WTC11 (cell line): ENCODE measurements around the gene CYP2F1. TPM values are rescaled to one million over a fixed set of nuclear protein-coding genes. Genes with fewer than 3 reads are reported as not detected.

Experiments
- ATAC-seq: fragments of 200-7000 bp; cut with Tn5 transposase; 2 replicates; pipeline ENCODE4 v1.10.0; 2021; ENCODE audit warnings: mild to moderate bottlenecking, moderate library complexity
- CTCF ChIA-PET: fragments of 300-600 bp; sonication (Branson Sonifier 250); formaldehyde crosslinking; loops from one replicate; lab custom pipeline; 2021; ENCODE audit warnings: antibody characterized with exemption; lab: Charles Lee
- POLR2A ChIA-PET: fragments of 350-600 bp; sonication (Branson Sonifier 250); formaldehyde crosslinking; loops from one replicate; lab custom pipeline; 2021; ENCODE audit warnings: antibody characterized with exemption; lab: Charles Lee
- DNase-seq: peaks from one replicate; pipeline ENCODE4 v3.0.0; 2021; ENCODE audit warnings: low spot score
- H3K27ac Mint-ChIP-seq: 2 replicates; pipeline ENCODE4 v1.8.0; 2021; ENCODE audit warnings: mixed read lengths
- H3K27me3 Mint-ChIP-seq: 2 replicates; pipeline ENCODE4 v1.8.0; 2021; ENCODE audit warnings: low read depth, mild to moderate bottlenecking, moderate library complexity, mixed read lengths
- H3K36me3 Mint-ChIP-seq: 2 replicates; pipeline ENCODE4 v1.8.0; 2021; ENCODE audit warnings: mixed read lengths
- H3K4me1 Mint-ChIP-seq: 2 replicates; pipeline ENCODE4 v1.8.0; 2022; ENCODE audit warnings: mixed read lengths
- H3K4me3 Mint-ChIP-seq: 2 replicates; pipeline ENCODE4 v1.8.0; 2021; ENCODE audit warnings: mild to moderate bottlenecking, moderate library complexity, mixed read lengths
- H3K9me3 Mint-ChIP-seq: 2 replicates; pipeline ENCODE4 v1.8.0; 2021; ENCODE audit warnings: mixed read lengths
- ATF1 ChIP-seq: sonication (generic); formaldehyde crosslinking; IDR thresholded peaks from 2 replicates; pipeline ENCODE4 v1.8.1; 2023; ENCODE audit warnings: mild to moderate bottlenecking, moderate library complexity, missing genetic modification reagents
- CREB1 ChIP-seq: sonication (generic); formaldehyde crosslinking; IDR thresholded peaks from 2 replicates; pipeline ENCODE4 v1.8.0; 2023; ENCODE audit warnings: mild to moderate bottlenecking, missing genetic modification reagents
- EMX1 ChIP-seq: fragments of 250-450 bp; sonication (Bioruptor Pico); IDR thresholded peaks from 2 replicates; pipeline ENCODE4 v1.8.0; 2021; ENCODE audit warnings: mild to moderate bottlenecking
- FOXJ3 ChIP-seq: sonication (generic); formaldehyde crosslinking; IDR thresholded peaks from 2 replicates; pipeline ENCODE4 v1.9.0; 2021; ENCODE audit warnings: missing genetic modification reagents, mild to moderate bottlenecking, borderline replicate concordance
- GRHL2 ChIP-seq: fragments of 250-450 bp; sonication (Bioruptor Pico); IDR thresholded peaks from 2 replicates; pipeline ENCODE4 v1.8.0; 2022; ENCODE audit warnings: mild to moderate bottlenecking, moderate library complexity; ENCODE audit not compliant: insufficient replicate concordance, severe bottlenecking
- MYBL2 ChIP-seq: sonication (generic); formaldehyde crosslinking; IDR thresholded peaks from 2 replicates; pipeline ENCODE4 v1.8.1; 2023; ENCODE audit warnings: mild to moderate bottlenecking, moderate library complexity, missing genetic modification reagents
- NFATC4 ChIP-seq: fragments of 250-450 bp; sonication (Bioruptor Pico); IDR thresholded peaks from 2 replicates; pipeline ENCODE4 v1.9.0; 2021; ENCODE audit warnings: mild to moderate bottlenecking
- NFE2L1 ChIP-seq: sonication (generic); formaldehyde crosslinking; IDR thresholded peaks from 2 replicates; pipeline ENCODE4 v1.8.1; 2023; ENCODE audit warnings: missing genetic modification reagents
- PRRX2 ChIP-seq: fragments of 250-450 bp; sonication (Bioruptor Pico); IDR thresholded peaks from 2 replicates; pipeline ENCODE4 v1.8.0; 2021; ENCODE audit warnings: mild to moderate bottlenecking
- SOX15 ChIP-seq: fragments of 250-450 bp; sonication (Bioruptor Pico); IDR thresholded peaks from 2 replicates; pipeline ENCODE4 v1.9.0; 2021; ENCODE audit warnings: mild to moderate bottlenecking
- TCF7 ChIP-seq: sonication (generic); formaldehyde crosslinking; IDR thresholded peaks from 2 replicates; pipeline ENCODE4 v1.8.0; 2022; ENCODE audit warnings: mild to moderate bottlenecking, low read depth, missing genetic modification reagents, moderate library complexity
- ZBTB21 ChIP-seq: sonication (generic); formaldehyde crosslinking; IDR thresholded peaks from 2 replicates; pipeline ENCODE4 v1.8.1; 2023; ENCODE audit warnings: mild to moderate bottlenecking, missing genetic modification reagents, borderline replicate concordance
- ZNF416 ChIP-seq: fragments of 250-450 bp; sonication (Bioruptor Pico); IDR thresholded peaks from 2 replicates; pipeline ENCODE4 v1.9.0; 2021; ENCODE audit warnings: mild to moderate bottlenecking, inconsistent platforms
- ZNF423 ChIP-seq: fragments of 250-450 bp; sonication (Bioruptor Pico); IDR thresholded peaks from 2 replicates; pipeline ENCODE4 v2.1.2; 2022; ENCODE audit warnings: mild to moderate bottlenecking, moderate library complexity
- total RNA-seq: library from RNA; stranded (reverse); gene quantifications from 3 replicates; pipeline ENCODE4 v1.2.3, GENCODE V29; 2021
- TF ChIP-seq, protein P1 (sequence below): sonication (generic); formaldehyde crosslinking; IDR thresholded peaks from 2 replicates; pipeline ENCODE4 v1.8.1; 2022; ENCODE audit warnings: mild to moderate bottlenecking, moderate library complexity, missing genetic modification reagents
- TF ChIP-seq, protein P2 (sequence below): sonication (generic); formaldehyde crosslinking; IDR thresholded peaks from 2 replicates; pipeline ENCODE4 v1.8.1; 2023; ENCODE audit warnings: mild to moderate bottlenecking, missing genetic modification reagents
- TF ChIP-seq, protein P3 (sequence below): sonication (generic); formaldehyde crosslinking; IDR thresholded peaks from 2 replicates; pipeline ENCODE4 v1.8.1; 2023; ENCODE audit warnings: mild to moderate bottlenecking, missing genetic modification reagents, borderline replicate concordance
- TF ChIP-seq, protein P4 (sequence below): sonication (generic); formaldehyde crosslinking; conservative IDR thresholded peaks from 2 replicates; pipeline ENCODE4 v1.8.1; 2023; ENCODE audit warnings: mild to moderate bottlenecking, low read depth, missing genetic modification reagents, moderate library complexity
- TF ChIP-seq, protein P5 (sequence below): sonication (generic); formaldehyde crosslinking; IDR thresholded peaks from 2 replicates; pipeline ENCODE4 v1.8.1; 2022; ENCODE audit warnings: low read depth, mild to moderate bottlenecking, moderate library complexity, missing genetic modification reagents, borderline replicate concordance

Gene CYP2F1
- total RNA-seq, 1 experiment from 2014 or later: 0.24 TPM

DNA sequence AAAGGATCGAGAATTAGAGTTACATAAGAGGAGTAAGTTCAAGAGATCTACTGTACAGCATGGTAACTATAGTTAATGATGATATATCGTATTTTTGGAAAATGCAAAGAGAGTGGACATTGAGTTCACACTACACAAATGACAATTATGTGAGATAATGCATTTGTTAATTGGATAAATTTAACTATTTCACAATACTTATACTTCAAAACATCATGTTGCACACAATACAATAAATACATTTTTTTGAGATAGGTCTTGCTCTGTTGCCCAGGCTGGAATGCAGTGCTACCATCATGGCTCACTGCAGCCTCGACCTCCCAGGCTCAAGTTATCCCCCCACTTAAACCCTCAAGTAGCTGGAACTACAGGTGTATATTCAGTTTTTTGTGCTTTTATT lies 8.1 kb upstream of the CYP2F1 start (continued):
- TF ChIP-seq, protein P1, sequence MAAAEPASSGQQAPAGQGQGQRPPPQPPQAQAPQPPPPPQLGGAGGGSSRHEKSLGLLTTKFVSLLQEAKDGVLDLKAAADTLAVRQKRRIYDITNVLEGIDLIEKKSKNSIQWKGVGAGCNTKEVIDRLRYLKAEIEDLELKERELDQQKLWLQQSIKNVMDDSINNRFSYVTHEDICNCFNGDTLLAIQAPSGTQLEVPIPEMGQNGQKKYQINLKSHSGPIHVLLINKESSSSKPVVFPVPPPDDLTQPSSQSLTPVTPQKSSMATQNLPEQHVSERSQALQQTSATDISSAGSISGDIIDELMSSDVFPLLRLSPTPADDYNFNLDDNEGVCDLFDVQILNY (CRISPR knock-in tag): no peak
- TF ChIP-seq, protein P2, sequence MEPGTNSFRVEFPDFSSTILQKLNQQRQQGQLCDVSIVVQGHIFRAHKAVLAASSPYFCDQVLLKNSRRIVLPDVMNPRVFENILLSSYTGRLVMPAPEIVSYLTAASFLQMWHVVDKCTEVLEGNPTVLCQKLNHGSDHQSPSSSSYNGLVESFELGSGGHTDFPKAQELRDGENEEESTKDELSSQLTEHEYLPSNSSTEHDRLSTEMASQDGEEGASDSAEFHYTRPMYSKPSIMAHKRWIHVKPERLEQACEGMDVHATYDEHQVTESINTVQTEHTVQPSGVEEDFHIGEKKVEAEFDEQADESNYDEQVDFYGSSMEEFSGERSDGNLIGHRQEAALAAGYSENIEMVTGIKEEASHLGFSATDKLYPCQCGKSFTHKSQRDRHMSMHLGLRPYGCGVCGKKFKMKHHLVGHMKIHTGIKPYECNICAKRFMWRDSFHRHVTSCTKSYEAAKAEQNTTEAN (CRISPR knock-in tag): no peak

DNA sequence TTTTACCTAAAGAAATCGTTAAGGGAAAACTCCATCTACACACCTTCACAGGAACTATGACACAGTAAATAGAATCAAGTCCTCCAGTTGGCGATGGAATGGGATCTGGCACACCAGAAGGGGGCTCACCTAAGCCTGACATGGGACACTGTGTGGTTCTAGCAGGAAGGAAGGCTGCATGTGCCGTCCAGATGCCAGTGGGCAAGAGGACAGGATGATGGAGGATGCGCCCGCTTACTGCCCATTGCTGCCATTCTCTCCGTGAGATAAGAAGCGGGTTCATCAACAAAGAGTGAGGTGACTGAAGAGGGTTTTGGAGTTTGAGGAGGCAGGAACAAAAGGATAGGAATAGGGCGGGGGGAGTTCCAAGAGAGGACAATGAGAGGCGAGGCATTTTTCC lies 2.9 kb upstream of the CYP2F1 start:
- POLR2A ChIA-PET: no interaction called here
- TF ChIP-seq GRHL2 (CRISPR knock-in tag) (no peak), NFATC4 (CRISPR knock-in tag) (no peak)
- TF ChIP-seq, protein P3, sequence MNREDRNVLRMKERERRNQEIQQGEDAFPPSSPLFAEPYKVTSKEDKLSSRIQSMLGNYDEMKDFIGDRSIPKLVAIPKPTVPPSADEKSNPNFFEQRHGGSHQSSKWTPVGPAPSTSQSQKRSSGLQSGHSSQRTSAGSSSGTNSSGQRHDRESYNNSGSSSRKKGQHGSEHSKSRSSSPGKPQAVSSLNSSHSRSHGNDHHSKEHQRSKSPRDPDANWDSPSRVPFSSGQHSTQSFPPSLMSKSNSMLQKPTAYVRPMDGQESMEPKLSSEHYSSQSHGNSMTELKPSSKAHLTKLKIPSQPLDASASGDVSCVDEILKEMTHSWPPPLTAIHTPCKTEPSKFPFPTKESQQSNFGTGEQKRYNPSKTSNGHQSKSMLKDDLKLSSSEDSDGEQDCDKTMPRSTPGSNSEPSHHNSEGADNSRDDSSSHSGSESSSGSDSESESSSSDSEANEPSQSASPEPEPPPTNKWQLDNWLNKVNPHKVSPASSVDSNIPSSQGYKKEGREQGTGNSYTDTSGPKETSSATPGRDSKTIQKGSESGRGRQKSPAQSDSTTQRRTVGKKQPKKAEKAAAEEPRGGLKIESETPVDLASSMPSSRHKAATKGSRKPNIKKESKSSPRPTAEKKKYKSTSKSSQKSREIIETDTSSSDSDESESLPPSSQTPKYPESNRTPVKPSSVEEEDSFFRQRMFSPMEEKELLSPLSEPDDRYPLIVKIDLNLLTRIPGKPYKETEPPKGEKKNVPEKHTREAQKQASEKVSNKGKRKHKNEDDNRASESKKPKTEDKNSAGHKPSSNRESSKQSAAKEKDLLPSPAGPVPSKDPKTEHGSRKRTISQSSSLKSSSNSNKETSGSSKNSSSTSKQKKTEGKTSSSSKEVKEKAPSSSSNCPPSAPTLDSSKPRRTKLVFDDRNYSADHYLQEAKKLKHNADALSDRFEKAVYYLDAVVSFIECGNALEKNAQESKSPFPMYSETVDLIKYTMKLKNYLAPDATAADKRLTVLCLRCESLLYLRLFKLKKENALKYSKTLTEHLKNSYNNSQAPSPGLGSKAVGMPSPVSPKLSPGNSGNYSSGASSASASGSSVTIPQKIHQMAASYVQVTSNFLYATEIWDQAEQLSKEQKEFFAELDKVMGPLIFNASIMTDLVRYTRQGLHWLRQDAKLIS (CRISPR knock-in tag): no peak
- Mint-ChIP-seq H3K9me3 (peaks cover 21% of the 10 kb centered on the region), H3K27ac (no peak overlapping the region), H3K4me3 (no peak overlapping the region), H3K27me3 (peaks cover 13% of the 10 kb centered on the region), H3K4me1 (no peaks in the 10 kb centered on the region), H3K36me3 (peaks cover 13% of the 10 kb centered on the region)
- ATAC-seq (no peak), DNase-seq (no peak)
- CTCF ChIA-PET: interaction anchor here (0.6 to 1.1 kb wide), 2 partner anchors 12 to 251 kb away, joined by 3 to 4 read pairs; no protein-coding TSS in a partner anchor

DNA sequence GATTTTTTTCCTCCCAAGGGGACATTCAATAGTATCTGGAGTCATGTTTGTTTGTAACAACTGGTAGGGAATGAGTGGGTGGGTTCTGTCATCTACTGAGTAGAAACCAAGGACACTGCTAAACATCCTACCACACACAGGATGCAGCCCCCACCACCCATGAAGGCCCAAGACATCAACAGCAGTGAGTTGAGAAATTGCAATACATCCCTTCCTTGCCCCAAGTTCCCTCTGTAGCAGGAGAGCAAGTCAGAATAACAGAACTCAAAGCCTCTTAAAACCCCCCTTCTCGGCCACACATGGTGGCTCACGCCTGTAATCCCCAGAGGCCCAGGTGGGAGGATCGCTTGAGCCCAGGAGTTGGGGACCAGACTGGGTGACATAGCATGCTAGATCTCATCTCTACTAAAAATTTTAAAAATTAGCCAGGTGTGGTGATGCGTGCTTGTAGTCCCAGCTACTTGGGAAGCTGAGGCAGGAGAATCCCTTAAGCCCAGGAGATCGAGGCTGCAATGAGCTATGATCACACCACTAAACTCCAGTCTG lies 2.4 kb upstream of the CYP2F1 start:
- H3K36me3 Mint-ChIP-seq: peaks cover 13% of the 10 kb centered on the region
- POLR2A ChIA-PET: no interaction called here
- CTCF ChIA-PET: interaction anchor here (1.1 kb wide), 1 partner anchor 12 kb away, joined by 3 read pairs; no protein-coding TSS in a partner anchor
- no peaks in the 10 kb centered on the region for H3K4me1 Mint-ChIP-seq
- H3K4me3 Mint-ChIP-seq: no peak overlapping the region
- H3K27me3 Mint-ChIP-seq: peaks cover 16% of the 10 kb centered on the region
- no peak for ATAC-seq
- no peak for DNase-seq
- peaks cover 25% of the 10 kb centered on the region for H3K9me3 Mint-ChIP-seq
- H3K27ac Mint-ChIP-seq: no peak overlapping the region
- no peak for TF ChIP-seq ZNF416 (CRISPR knock-in tag)
- no peak for TF ChIP-seq ZNF423 (CRISPR knock-in tag)
- no peak for TF ChIP-seq PRRX2 (CRISPR knock-in tag)
- TF ChIP-seq ATF1: no peak
- no peak for TF ChIP-seq EMX1 (CRISPR knock-in tag)

DNA sequence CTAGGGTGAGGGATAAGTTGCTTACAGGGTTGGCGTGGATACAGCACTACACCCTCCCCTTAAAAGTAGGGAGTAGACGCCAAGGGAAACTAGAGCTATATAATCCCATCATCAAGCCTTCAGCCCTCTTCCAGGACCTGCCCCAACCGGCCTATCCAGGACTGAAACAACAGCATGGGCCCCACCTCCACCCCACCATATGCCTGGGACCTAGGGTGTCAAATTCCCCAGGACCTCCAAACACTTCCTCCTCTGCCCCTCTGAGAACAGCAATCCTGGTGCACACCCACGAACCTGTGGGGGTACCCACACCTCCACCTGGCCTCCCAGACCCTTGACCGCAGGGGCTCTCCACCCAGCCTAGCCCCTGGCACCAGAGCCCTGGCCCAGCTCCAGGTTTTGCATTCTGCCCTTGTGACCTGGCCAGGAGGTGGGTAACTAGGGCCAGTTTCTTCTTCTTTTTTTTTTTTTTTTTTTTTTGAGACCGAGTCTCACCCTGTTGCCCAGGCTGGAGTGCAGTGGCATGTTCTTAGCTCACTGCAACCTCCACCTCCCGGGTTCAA lies 1.4 kb upstream of the CYP2F1 start:
- no peaks in the 10 kb centered on the region for H3K4me1 Mint-ChIP-seq
- H3K9me3 Mint-ChIP-seq: peaks cover 29% of the 10 kb centered on the region
- peaks cover 13% of the 10 kb centered on the region for H3K36me3 Mint-ChIP-seq
- H3K4me3 Mint-ChIP-seq: no peak overlapping the region
- H3K27ac Mint-ChIP-seq: no peak overlapping the region
- H3K27me3 Mint-ChIP-seq: peaks cover 16% of the 10 kb centered on the region
- no peak for DNase-seq
- ChIA-PET POLR2A (interaction anchor here (0.7 kb wide), 1 partner anchor 192 kb away, joined by 4 read pairs; no protein-coding TSS in a partner anchor), CTCF (no interaction called here)
- ATAC-seq: no peak
- TF ChIP-seq ZBTB21 (CRISPR knock-in tag) (no peak), CREB1 (CRISPR knock-in tag) (no peak), MYBL2 (CRISPR knock-in tag) (no peak), ATF1 (no peak), TCF7 (CRISPR knock-in tag) (no peak), FOXJ3 (CRISPR knock-in tag) (no peak), NFE2L1 (CRISPR knock-in tag) (no peak), SOX15 (CRISPR knock-in tag) (no peak)
- TF ChIP-seq, protein P4, sequence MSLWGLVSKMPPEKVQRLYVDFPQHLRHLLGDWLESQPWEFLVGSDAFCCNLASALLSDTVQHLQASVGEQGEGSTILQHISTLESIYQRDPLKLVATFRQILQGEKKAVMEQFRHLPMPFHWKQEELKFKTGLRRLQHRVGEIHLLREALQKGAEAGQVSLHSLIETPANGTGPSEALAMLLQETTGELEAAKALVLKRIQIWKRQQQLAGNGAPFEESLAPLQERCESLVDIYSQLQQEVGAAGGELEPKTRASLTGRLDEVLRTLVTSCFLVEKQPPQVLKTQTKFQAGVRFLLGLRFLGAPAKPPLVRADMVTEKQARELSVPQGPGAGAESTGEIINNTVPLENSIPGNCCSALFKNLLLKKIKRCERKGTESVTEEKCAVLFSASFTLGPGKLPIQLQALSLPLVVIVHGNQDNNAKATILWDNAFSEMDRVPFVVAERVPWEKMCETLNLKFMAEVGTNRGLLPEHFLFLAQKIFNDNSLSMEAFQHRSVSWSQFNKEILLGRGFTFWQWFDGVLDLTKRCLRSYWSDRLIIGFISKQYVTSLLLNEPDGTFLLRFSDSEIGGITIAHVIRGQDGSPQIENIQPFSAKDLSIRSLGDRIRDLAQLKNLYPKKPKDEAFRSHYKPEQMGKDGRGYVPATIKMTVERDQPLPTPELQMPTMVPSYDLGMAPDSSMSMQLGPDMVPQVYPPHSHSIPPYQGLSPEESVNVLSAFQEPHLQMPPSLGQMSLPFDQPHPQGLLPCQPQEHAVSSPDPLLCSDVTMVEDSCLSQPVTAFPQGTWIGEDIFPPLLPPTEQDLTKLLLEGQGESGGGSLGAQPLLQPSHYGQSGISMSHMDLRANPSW: no peak
- TF ChIP-seq, protein P5, sequence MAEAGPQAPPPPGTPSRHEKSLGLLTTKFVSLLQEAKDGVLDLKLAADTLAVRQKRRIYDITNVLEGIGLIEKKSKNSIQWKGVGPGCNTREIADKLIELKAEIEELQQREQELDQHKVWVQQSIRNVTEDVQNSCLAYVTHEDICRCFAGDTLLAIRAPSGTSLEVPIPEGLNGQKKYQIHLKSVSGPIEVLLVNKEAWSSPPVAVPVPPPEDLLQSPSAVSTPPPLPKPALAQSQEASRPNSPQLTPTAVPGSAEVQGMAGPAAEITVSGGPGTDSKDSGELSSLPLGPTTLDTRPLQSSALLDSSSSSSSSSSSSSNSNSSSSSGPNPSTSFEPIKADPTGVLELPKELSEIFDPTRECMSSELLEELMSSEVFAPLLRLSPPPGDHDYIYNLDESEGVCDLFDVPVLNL (CRISPR knock-in tag): no peak
